Activated T-cell treated with anti-CD3 and anti-CD28 coated beads for 48 hours (primary cell): ENCODE results near the gene SIN3B.

Experiments used
- DNase-seq: peaks from one replicate; pipeline ENCODE4 v3.0.0-alpha.2; 2020; ENCODE audit warnings: low read depth

Gene SIN3B

GRCh38 chr19:16911046-16911445 is 81.8 kb downstream of the SIN3B start:
- DNase-seq, result no peak

- no peak for DNase-seq
These were observed 83.6 kb downstream of the SIN3B start for GRCh38 chr19:16912780-16913179.

GRCh38 chr19:16914421-16914820 is 85.2 kb downstream of the SIN3B start:
- no peak for DNase-seq

GRCh38 chr19:16915135-16915534 is 85.9 kb downstream of the SIN3B start:
- no peak for DNase-seq

GRCh38 chr19:16915734-16916133 is 86.5 kb downstream of the SIN3B start:
- DNase-seq, result no peak

GRCh38 chr19:16917401-16917800 is 88.2 kb downstream of the SIN3B start:
- DNase-seq, result no peak

GRCh38 chr19:16919496-16919895 is 90.3 kb downstream of the SIN3B start:
- no peak for DNase-seq

GRCh38 chr19:16920816-16921529 is 91.8 kb downstream of the SIN3B start:
- no peak for DNase-seq

GRCh38 chr19:16921766-16922591 is 92.8 kb downstream of the SIN3B start:
- DNase-seq, result no peak

- no peak for DNase-seq
These were observed 93.4 kb downstream of the SIN3B start for GRCh38 chr19:16922592-16922934.

GRCh38 chr19:16922949-16923348 is 93.8 kb downstream of the SIN3B start:
- DNase-seq, result no peak

- no peak for DNase-seq
These were observed 98.7 kb downstream of the SIN3B start for GRCh38 chr19:16927883-16928282.

- DNase-seq, result no peak
These were observed 99.2 kb downstream of the SIN3B start for GRCh38 chr19:16928351-16928750.

GRCh38 chr19:16928916-16929315 is 99.7 kb downstream of the SIN3B start:
- DNase-seq, result no peak
